ENCODE data around the gene OR2D3. TPM values are rescaled to one million over a fixed set of nuclear protein-coding genes. Genes with fewer than 3 reads are reported as not detected.

OR2D3 gene
- not detected in 2 replicates for total RNA-seq (2016; rRNA removed; fragmentation: Illumina TruSeq; extraction: Trizol)
- total RNA-seq (2016; cell fraction: cytosol; rRNA removed; fragmentation: Illumina TruSeq; extraction: Trizol; ENCODE audit: low read depth): not detected in 2 replicates
- total RNA-seq (2016; cell fraction: insoluble cytoplasmic fraction; rRNA removed; fragmentation: Illumina TruSeq; extraction: Trizol): not detected in 2 replicates
- total RNA-seq (2016; cell fraction: membrane; rRNA removed; fragmentation: Illumina TruSeq; extraction: Trizol): not detected in 2 replicates
- not detected in 2 replicates for total RNA-seq (2016; cell fraction: nucleus; rRNA removed; fragmentation: Illumina TruSeq; extraction: Trizol)
- polyA plus RNA-seq (2011; rRNA removed): not detected in 2 replicates
- polyA plus RNA-seq (2011; cell fraction: cytosol; rRNA removed): not detected in 2 replicates
- polyA plus RNA-seq (2011; cell fraction: nucleus; rRNA removed): not detected in 2 replicates
- polyA plus RNA-seq (2012): not detected in 2 replicates
- not detected in 2 replicates for polyA plus RNA-seq (2016; cell fraction: cytosol; fragmentation: Illumina TruSeq; extraction: Trizol; ENCODE audit: low read depth)
- not detected in 2 replicates for polyA plus RNA-seq (2016; cell fraction: insoluble cytoplasmic fraction; fragmentation: Illumina TruSeq; extraction: Trizol; ENCODE audit: low read depth)
- polyA plus RNA-seq (2016; cell fraction: membrane; fragmentation: Illumina TruSeq; extraction: Trizol; ENCODE audit: low read depth): not detected in 2 replicates
- polyA plus RNA-seq (2016; cell fraction: nucleus; fragmentation: Illumina TruSeq; extraction: Trizol; ENCODE audit: insufficient read depth, low read depth): not detected in 2 replicates
- not detected in 2 replicates for polyA minus RNA-seq (2011; rRNA and poly(A)+ RNA removed; ENCODE audit: low replicate concordance)
- polyA minus RNA-seq (2011; cell fraction: cytosol; rRNA and poly(A)+ RNA removed): not detected in 2 replicates
- not detected in 2 replicates for polyA minus RNA-seq (2011; cell fraction: nucleus; rRNA and poly(A)+ RNA removed)
- Bru-seq, nascent RNA: not detected
- not detected for BruChase-seq, experiment 1, labeled RNA remaining after a 6-hour chase
- BruChase-seq, experiment 2, labeled RNA remaining after a 2-hour chase: not detected
- long read RNA-seq, experiment 1: 0 reads
- long read RNA-seq, experiment 2: 0 reads

DNA sequence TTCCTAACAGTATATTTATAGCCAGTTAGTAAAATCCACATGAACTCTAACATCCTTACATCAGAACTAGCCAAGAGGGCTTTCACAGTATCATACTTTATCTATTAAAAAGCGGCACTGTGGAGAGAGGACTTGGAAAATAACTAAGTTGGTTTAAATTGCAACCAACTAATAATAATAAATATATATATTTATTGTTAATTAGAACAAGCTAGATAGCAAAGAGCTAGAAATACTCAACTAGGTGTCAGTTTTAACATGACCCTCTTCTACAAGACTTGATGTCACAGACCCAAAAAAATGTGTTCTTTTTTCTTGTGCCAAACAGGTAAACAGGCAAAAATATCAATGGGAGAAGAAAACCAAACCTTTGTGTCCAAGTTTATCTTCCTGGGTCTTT is at the start of gene OR2D3:
OR2D3 (plus strand) TSS at position 301 of the 400 bp plus-strand sequence; CDS start at position 301, 0 bp downstream.
- no peak for ATAC-seq
- DNase-seq (ENCODE audit: low spot score): no peak
- no peak within 1 kb of the TSS for H2AFZ ChIP-seq (ENCODE audit: low read length)
- H3K4me2 ChIP-seq (ENCODE audit: low read depth, low read length): no peak within 1 kb of the TSS
- intact Hi-C loops (cut with micrococcal nuclease; ENCODE audit: unreplicated experiment): no loop called here
- no peaks in the 10 kb centered on the region for H4K20me1 ChIP-seq (ENCODE audit: insufficient read depth, low read length)
- POLR2A ChIA-PET: no interaction called here
- CTCF ChIA-PET (ENCODE audit: low intra/inter-chr PET ratio, low total read pairs): no interaction called here
- H3K9me3 ChIP-seq (ENCODE audit: low read length): no peaks in the 10 kb centered on the region
- no peak within 1 kb of the TSS for H3K4me3 ChIP-seq (replicated peaks in 1 of 3; ENCODE audit: insufficient read depth in 1 of 3, low read depth in 2 of 3, low read length in 3 of 3)
- no peak for FAIRE-seq
- in situ Hi-C loops (cut with HindIII; ENCODE audit: extremely low pct_ligation_motif_present, low pct_unique_long_range_greater_than_20kb): no loop called here
- H3K4me1 ChIP-seq (ENCODE audit: insufficient read depth, low read length): no peaks in the 10 kb centered on the region
- no peak within 1 kb of the TSS for H3K9ac ChIP-seq (ENCODE audit: insufficient read depth, low read depth, low read length)
- no peaks in the 10 kb centered on the region for H3K36me3 ChIP-seq (replicated peaks in 1 of 2; ENCODE audit: control insufficient read depth in 1 of 2, insufficient read depth in 2 of 2, low read length in 2 of 2)
- WGBS (ENCODE audit: low lambda C conversion rate): 6% methylated on average over 1 of the region's 1 CpG
- no peaks in the 10 kb centered on the region for H3K79me2 ChIP-seq (ENCODE audit: insufficient read depth, low read length)
- H3K27me3 ChIP-seq (ENCODE audit: control insufficient read depth in 1 of 2, insufficient read depth in 2 of 2, low read length in 2 of 2): peaks cover 2 to 6% of the 10 kb centered on the region in 2 experiments; a peak in 2 of 5 replicates
- BruUV-seq (replicated peaks): no TSS peak
- H3K27ac ChIP-seq (ENCODE audit: extremely low read length, insufficient read depth, low read length): no peak within 1 kb of the TSS
- TF ChIP-seq BCL6 (CRISPR knock-in tag; IDR thresholded peaks at IDR 0.05): no peak
- no peak for TF ChIP-seq BORCS8-MEF2B (CRISPR knock-in tag; IDR thresholded peaks at IDR 0.05)
- no peak for TF ChIP-seq ZSCAN20 (CRISPR knock-in tag; IDR thresholded peaks at IDR 0.05; ENCODE audit: borderline replicate concordance)
- no peak for TF ChIP-seq FIP1L1 (IDR thresholded peaks at IDR 0.05; ENCODE audit: borderline replicate concordance, insufficient read depth, low read depth, low read length)
- TF ChIP-seq MTF2 (CRISPR knock-in tag; IDR thresholded peaks at IDR 0.05; ENCODE audit: borderline replicate concordance): no peak
- TF ChIP-seq GMEB1 (CRISPR knock-in tag; IDR thresholded peaks at IDR 0.05; ENCODE audit: borderline replicate concordance): no peak
- TF ChIP-seq, protein P1, sequence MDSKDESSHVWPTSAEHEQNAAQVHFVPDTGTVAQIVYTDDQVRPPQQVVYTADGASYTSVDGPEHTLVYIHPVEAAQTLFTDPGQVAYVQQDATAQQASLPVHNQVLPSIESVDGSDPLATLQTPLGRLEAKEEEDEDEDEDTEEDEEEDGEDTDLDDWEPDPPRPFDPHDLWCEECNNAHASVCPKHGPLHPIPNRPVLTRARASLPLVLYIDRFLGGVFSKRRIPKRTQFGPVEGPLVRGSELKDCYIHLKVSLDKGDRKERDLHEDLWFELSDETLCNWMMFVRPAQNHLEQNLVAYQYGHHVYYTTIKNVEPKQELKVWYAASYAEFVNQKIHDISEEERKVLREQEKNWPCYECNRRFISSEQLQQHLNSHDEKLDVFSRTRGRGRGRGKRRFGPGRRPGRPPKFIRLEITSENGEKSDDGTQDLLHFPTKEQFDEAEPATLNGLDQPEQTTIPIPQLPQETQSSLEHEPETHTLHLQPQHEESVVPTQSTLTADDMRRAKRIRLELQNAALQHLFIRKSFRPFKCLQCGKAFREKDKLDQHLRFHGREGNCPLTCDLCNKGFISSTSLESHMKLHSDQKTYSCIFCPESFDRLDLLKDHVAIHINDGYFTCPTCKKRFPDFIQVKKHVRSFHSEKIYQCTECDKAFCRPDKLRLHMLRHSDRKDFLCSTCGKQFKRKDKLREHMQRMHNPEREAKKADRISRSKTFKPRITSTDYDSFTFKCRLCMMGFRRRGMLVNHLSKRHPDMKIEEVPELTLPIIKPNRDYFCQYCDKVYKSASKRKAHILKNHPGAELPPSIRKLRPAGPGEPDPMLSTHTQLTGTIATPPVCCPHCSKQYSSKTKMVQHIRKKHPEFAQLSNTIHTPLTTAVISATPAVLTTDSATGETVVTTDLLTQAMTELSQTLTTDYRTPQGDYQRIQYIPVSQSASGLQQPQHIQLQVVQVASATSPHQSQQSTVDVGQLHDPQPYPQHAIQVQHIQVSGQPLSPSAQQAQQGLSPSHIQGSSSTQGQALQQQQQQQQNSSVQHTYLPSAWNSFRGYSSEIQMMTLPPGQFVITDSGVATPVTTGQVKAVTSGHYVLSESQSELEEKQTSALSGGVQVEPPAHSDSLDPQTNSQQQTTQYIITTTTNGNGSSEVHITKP (CRISPR knock-in tag; IDR thresholded peaks at IDR 0.05; ENCODE audit: low read depth): no peak
- TF ChIP-seq ZNF501 (CRISPR knock-in tag; IDR thresholded peaks at IDR 0.05): no peak
- no peak for TF ChIP-seq ZNF496 (CRISPR knock-in tag; IDR thresholded peaks at IDR 0.05; ENCODE audit: insufficient replicate concordance)
- TF ChIP-seq ZNF431 (CRISPR knock-in tag; IDR thresholded peaks at IDR 0.05; ENCODE audit: borderline replicate concordance, low read depth): no peak
- no peak for TF ChIP-seq KMT2A (CRISPR knock-in tag; IDR thresholded peaks at IDR 0.05)
- no peak for TF ChIP-seq SRSF4 (IDR thresholded peaks at IDR 0.05; ENCODE audit: low read depth, low read length, poor library complexity, severe bottlenecking)
- no peak for TF ChIP-seq ATM (IDR thresholded peaks at IDR 0.05; ENCODE audit: borderline replicate concordance)
- no peak for TF ChIP-seq ZFY (CRISPR knock-in tag; IDR thresholded peaks at IDR 0.05)
